Islet precursor cell (in vitro differentiated cells): ENCODE measurements around the gene C1QL4.
A peak's percentile ranks its signal among the peaks of the same experiment; 100 is the strongest.
"Not testable (repeated sequence)": the region's sequence is repeated elsewhere in the genome, so short reads cannot be mapped to it uniquely, and the experiment has no call there.

ENCODE experiments used
- DNase-seq: peaks from one replicate; pipeline ENCODE4 v3.0.0-alpha.2; 2018

C1QL4 gene

GRCh38 chr12:49297695-49298060 is 39.3 kb downstream of the C1QL4 start:
- peak; percentile 51 for DNase-seq

- peak; percentile 91 for DNase-seq
Observed at GRCh38 chr12:49296836-49297694, 39.9 kb downstream of the C1QL4 start.

GRCh38 chr12:49296034-49296835 is 40.8 kb downstream of the C1QL4 start:
- DNase-seq, result peak; percentile 81

GRCh38 chr12:49295082-49295936 is 41.7 kb downstream of the C1QL4 start, which contains the start of gene PRPH:
Gene PRPH, plus strand, starts transcription at chr12:49295147. Its CDS starts 54 bp downstream, at chr12:49295201.
- DNase-seq, result peak; percentile 72

- no peak for DNase-seq
Observed at GRCh38 chr12:49294804-49295081, 42.2 kb downstream of the C1QL4 start.

GRCh38 chr12:49294086-49294803 is 42.7 kb downstream of the C1QL4 start:
- DNase-seq, result no peak

- DNase-seq, result peak; percentile 79
Observed at GRCh38 chr12:49293056-49293956, 43.7 kb downstream of the C1QL4 start.

- DNase-seq, result no peak
Observed at GRCh38 chr12:49292729-49293055, 44.3 kb downstream of the C1QL4 start.

GRCh38 chr12:49288922-49289555 is 47.9 kb downstream of the C1QL4 start:
- peak; percentile 49 for DNase-seq

GRCh38 chr12:49288412-49288853 is 48.6 kb downstream of the C1QL4 start:
- peak; percentile 78 for DNase-seq

- peak; percentile 40 for DNase-seq
Observed at GRCh38 chr12:49287876-49288275, 49.1 kb downstream of the C1QL4 start.

GRCh38 chr12:49284672-49285071 is 52.3 kb downstream of the C1QL4 start:
- DNase-seq, result peak; percentile 41

- peak; percentile 55 for DNase-seq
Observed at GRCh38 chr12:49283541-49284429, 53.2 kb downstream of the C1QL4 start.

- not testable (repeated sequence) for DNase-seq
Observed at GRCh38 chr12:49282740-49283375, 54.1 kb downstream of the C1QL4 start.
